K562 (cell line): ENCODE results near the gene ATP6V1A. TPM values are rescaled to one million over a fixed set of nuclear protein-coding genes. Genes with fewer than 3 reads are reported as not detected.

Experiments used
- ATAC-seq: fragments of 200-7000 bp; cut with Tn5 transposase; 3 replicates; pipeline ENCODE4 v1.9.1; 2020; ENCODE audit warnings: moderate library complexity
- BruUV-seq: library from RNA; stranded (reverse); fragments of 400-500 nt; replicated peaks from 2 replicates; lab custom pipeline; 2021; lab: Mats Ljungman, UMichigan
- CTCF ChIA-PET: fragments of 300-600 bp; formaldehyde crosslinking; extraction: SDS; loops from one replicate; lab custom pipeline; 2021; ENCODE audit warnings: low intra/inter-chr PET ratio; lab: Yijun Ruan, JAX
- POLR2A ChIA-PET: fragments of 300-600, 350-650 bp; sonication (Branson Sonifier 250); formaldehyde crosslinking; extraction: SDS; loops from one replicate; lab custom pipeline; 2021; ENCODE audit warnings: antibody characterized with exemption, inconsistent platforms; lab: Yijun Ruan, JAX
- DNase-seq, 4 experiments: peaks; one replicate each; pipeline versions ENCODE4 v3.0.0 to v3.0.0-alpha.2; 2011 to 2018; ENCODE audit warnings: low spot score in 3 of 4, mixed read lengths in 3 of 4; ENCODE audit errors: extremely low read depth in 1 of 4
- FAIRE-seq: peaks from 2 replicates; lab custom pipeline; 2011; peaks lifted over from hg19 to GRCh38; lab: Jason Lieb, UNC
- H2AFZ ChIP-seq: 2 replicates; pipeline ENCODE4 v1.6.0; 2011; ENCODE audit warnings: low read depth, low read length, control low read depth, inconsistent platforms
- H3K27ac ChIP-seq: fragments of 200-600 bp; 3 replicates; pipeline ENCODE4 v1.8.0; 2011; ENCODE audit warnings: low read depth, mild to moderate bottlenecking, control low read depth, inconsistent platforms, low read length, moderate library complexity, mixed read lengths; ENCODE audit errors: extremely low read depth
- H3K27me3 ChIP-seq, 2 experiments: fragments of 300-600 bp in 1 of 2; 2 replicates in 1 of 2; 3 replicates in 1 of 2; pipeline versions ENCODE4 v1.6.0 to v1.8.0; 2011; ENCODE audit warnings: inconsistent platforms in 2 of 2, low read length in 2 of 2, mild to moderate bottlenecking in 1 of 2, mixed read lengths in 1 of 2, moderate library complexity in 1 of 2; ENCODE audit not compliant: control insufficient read depth in 2 of 2, insufficient read depth in 2 of 2
- H3K36me3 ChIP-seq: fragments of 300-600 bp; 3 replicates; pipeline ENCODE4 v1.8.0; 2011; ENCODE audit warnings: mild to moderate bottlenecking, low read length, inconsistent platforms; ENCODE audit not compliant: control insufficient read depth, insufficient read depth
- H3K4me1 ChIP-seq, 2 experiments: fragments of 200-600 bp in 1 of 2; replicated peaks in 1 of 2; 2 replicates in 1 of 2; 3 replicates in 1 of 2; pipeline versions ENCODE4 v1.5.1 to v1.8.0; 2011; ENCODE audit warnings: inconsistent platforms in 2 of 2, low read length in 2 of 2, mild to moderate bottlenecking in 1 of 2, mixed read lengths in 1 of 2, moderate library complexity in 1 of 2; ENCODE audit not compliant: control insufficient read depth in 2 of 2, insufficient read depth in 2 of 2
- H3K4me2 ChIP-seq: 2 replicates; pipeline ENCODE4 v1.6.1; 2011; ENCODE audit warnings: low read length, control low read depth, inconsistent platforms, mixed read lengths; ENCODE audit not compliant: insufficient read depth
- H3K4me3 ChIP-seq: fragments of 200-600 bp; sonication (generic), shearing (Covaris generic); 2 replicates; pipeline ENCODE4 v1.5.1; 2016; ENCODE audit warnings: control low read depth, inconsistent platforms
- H3K79me2 ChIP-seq: fragments of 200-600 bp; 3 replicates; pipeline ENCODE4 v1.8.0; 2011; ENCODE audit warnings: low read length, inconsistent platforms; ENCODE audit not compliant: control insufficient read depth, insufficient read depth
- H3K9ac ChIP-seq, 2 experiments: 2 replicates each; pipeline versions ENCODE4 v1.6.0 to v1.6.1; 2011; ENCODE audit warnings: low read depth in 2 of 2, low read length in 2 of 2, control low read depth in 1 of 2, inconsistent platforms in 1 of 2, mild to moderate bottlenecking in 1 of 2, mixed read lengths in 1 of 2; ENCODE audit not compliant: insufficient read depth in 1 of 2
- H3K9me1 ChIP-seq: one replicate; pipeline ENCODE4 v1.6.0; 2011; ENCODE audit warnings: inconsistent platforms, mild to moderate bottlenecking, low read length, moderate library complexity; ENCODE audit not compliant: control insufficient read depth, insufficient read depth
- H3K9me3 ChIP-seq: replicated peaks from 2 replicates; pipeline ENCODE4 v1.5.1; 2011; ENCODE audit warnings: low read depth, low read length, inconsistent platforms; ENCODE audit not compliant: control insufficient read depth, insufficient read depth
- H4K20me1 ChIP-seq: replicated peaks from 2 replicates; pipeline ENCODE4 v1.6.1; 2011; ENCODE audit warnings: low read length, inconsistent platforms, mixed read lengths; ENCODE audit not compliant: control insufficient read depth, insufficient read depth
- BMI1 ChIP-seq: fragments of 150-350 bp; IDR thresholded peaks from 2 replicates; pipeline ENCODE4 v1.6.1; 2014; ENCODE audit warnings: low read length
- DIDO1 ChIP-seq: fragments of 450-650 bp; IDR thresholded peaks from 2 replicates; pipeline ENCODE4 v1.6.1; 2016; ENCODE audit warnings: low read depth, missing biosample characterization, missing genetic modification characterization
- EZH2 ChIP-seq: IDR thresholded peaks from 2 replicates; pipeline ENCODE4 v1.6.1; 2012; ENCODE audit warnings: low read depth, mild to moderate bottlenecking, inconsistent platforms, low read length, borderline replicate concordance
- HEY1 ChIP-seq: fragments of 250-450 bp; sonication (Bioruptor Pico); IDR thresholded peaks from 2 replicates; pipeline ENCODE4 v1.5.0; 2020; ENCODE audit warnings: mild to moderate bottlenecking, moderate library complexity, borderline replicate concordance
- ID3 ChIP-seq, 2 experiments: fragments of 250-450 bp in 1 of 2; fragments of 450-650 bp in 1 of 2; sonication (Bioruptor Pico) in 1 of 2; IDR thresholded peaks; 2 replicates each; pipeline versions ENCODE4 v1.6.1 to v1.8.0; 2016 to 2021; ENCODE audit warnings: mild to moderate bottlenecking in 2 of 2, moderate library complexity in 2 of 2, missing compliant biosample characterization in 1 of 2, missing genetic modification characterization in 1 of 2
- STAT5A ChIP-seq: IDR thresholded peaks from 2 replicates; pipeline ENCODE4 v1.6.1; 2012; ENCODE audit warnings: low read length, inconsistent platforms, borderline replicate concordance
- TEAD2 ChIP-seq: fragments of 450-650 bp; IDR thresholded peaks from 2 replicates; pipeline ENCODE4 v1.6.1; 2016; ENCODE audit warnings: missing genetic modification characterization, control low read depth, missing compliant biosample characterization
- ZBTB2 ChIP-seq: fragments of 450-650 bp; IDR thresholded peaks from 2 replicates; pipeline ENCODE4 v1.6.1; 2016; ENCODE audit warnings: antibody characterized with exemption
- ZNF12 ChIP-seq: sonication (generic); formaldehyde crosslinking; IDR thresholded peaks from 2 replicates; pipeline ENCODE4 v1.4.0; 2020; ENCODE audit warnings: mild to moderate bottlenecking, missing genetic modification reagents
- ZNF165 ChIP-seq: fragments of 250-450 bp; sonication (Bioruptor Pico); IDR thresholded peaks from 2 replicates; pipeline ENCODE4 v1.4.0; 2020; ENCODE audit warnings: borderline replicate concordance
- WGBS: fragments of 100-300 bp; shearing (Covaris generic); methylation state at CpG from one replicate; pipeline ENCODE4 v1.1.6; 2016; ENCODE audit warnings: low coverage, mixed read lengths; ENCODE audit not compliant: insufficient coverage; ENCODE audit errors: missing lambda C conversion rate; 5-methylcytosine and 5-hydroxymethylcytosine counted together
- in situ Hi-C: fragments of 300-500 bp; cut with MboI; formaldehyde crosslinking; loops from 4 replicates; pipeline ENCODE4 v1.15.0; 2018; ENCODE audit warnings: inconsistent platforms, mixed read lengths
- intact Hi-C: fragments of 100-400 bp; cut with micrococcal nuclease; formaldehyde crosslinking; loops from 2 replicates; pipeline ENCODE4 v1.14.2; 2022
- polyA plus RNA-seq, 8 experiments: library from polyadenylated mRNA; depleted of rRNA in 4 of 8; stranded (reverse) in 5 of 8; unstranded in 3 of 8; fragments of >200 nt; fragmentation: Nextera tagmentation in 2 of 8; fragmentation: Illumina TruSeq in 1 of 8; extraction: Ambion mirVana in 2 of 8; extraction: Trizol in 1 of 8; gene quantifications; 2 replicates each; pipeline versions ENCODE4 v1.2.1 to v1.2.3, GENCODE V29; 2011 to 2014; ENCODE audit warnings: inconsistent platforms in 1 of 8, missing spikeins in 1 of 8
- total RNA-seq, 7 experiments: library from RNA; depleted of rRNA in 6 of 7; stranded (reverse); fragments of >200 nt in 6 of 7; fragmentation: Illumina TruSeq in 2 of 7; extraction: Trizol in 2 of 7; gene quantifications; 2 replicates each; pipeline versions ENCODE4 v1.2.1 to v1.2.3, GENCODE V29; 2011 to 2021; ENCODE audit warnings: low replicate concordance in 1 of 7
- TF ChIP-seq, protein P1 (sequence below): sonication (generic); formaldehyde crosslinking; IDR thresholded peaks from 2 replicates; pipeline ENCODE4 v1.8.0; 2023; ENCODE audit warnings: missing genetic modification reagents, mild to moderate bottlenecking, borderline replicate concordance

ATP6V1A gene
- total and polyA plus RNA-seq, 9 of the 15 experiments (the other 6 are each of a cell fraction or from before 2014, with no cell fraction given): 23.6 to 57.1 (median 39.9) TPM

- Histone ChIP-seq H3K36me3 (no peaks in the 10 kb centered on the region; the same call in 2 of the 3 replicates), H3K4me3 (no peak overlapping the region), H4K20me1 (no peaks in the 10 kb centered on the region), H3K9ac (no peak overlapping the region), H3K4me2 (no peak overlapping the region), H3K9me1 (no peaks in the 10 kb centered on the region), H2AFZ (no peak overlapping the region), H3K79me2 (peaks cover 73% of the 10 kb centered on the region), H3K4me1 (no peaks in the 10 kb centered on the region; a peak in 1 of 5 replicates), H3K9me3 (no peaks in the 10 kb centered on the region; the same call in 1 of the 2 replicates), H3K27me3 (no peaks in the 10 kb centered on the region), H3K27ac (no peak overlapping the region)
- no TSS peak for BruUV-seq
- intact Hi-C loops: no loop called here
- ChIA-PET POLR2A (no interaction called here), CTCF (no interaction called here)
- DNase-seq (no peak), FAIRE-seq (no peak), ATAC-seq (no peak)
- in situ Hi-C loops: no loop called here
- WGBS: 85% methylated on average over 4 of the region's 4 CpGs
- TF ChIP-seq, protein P1, sequence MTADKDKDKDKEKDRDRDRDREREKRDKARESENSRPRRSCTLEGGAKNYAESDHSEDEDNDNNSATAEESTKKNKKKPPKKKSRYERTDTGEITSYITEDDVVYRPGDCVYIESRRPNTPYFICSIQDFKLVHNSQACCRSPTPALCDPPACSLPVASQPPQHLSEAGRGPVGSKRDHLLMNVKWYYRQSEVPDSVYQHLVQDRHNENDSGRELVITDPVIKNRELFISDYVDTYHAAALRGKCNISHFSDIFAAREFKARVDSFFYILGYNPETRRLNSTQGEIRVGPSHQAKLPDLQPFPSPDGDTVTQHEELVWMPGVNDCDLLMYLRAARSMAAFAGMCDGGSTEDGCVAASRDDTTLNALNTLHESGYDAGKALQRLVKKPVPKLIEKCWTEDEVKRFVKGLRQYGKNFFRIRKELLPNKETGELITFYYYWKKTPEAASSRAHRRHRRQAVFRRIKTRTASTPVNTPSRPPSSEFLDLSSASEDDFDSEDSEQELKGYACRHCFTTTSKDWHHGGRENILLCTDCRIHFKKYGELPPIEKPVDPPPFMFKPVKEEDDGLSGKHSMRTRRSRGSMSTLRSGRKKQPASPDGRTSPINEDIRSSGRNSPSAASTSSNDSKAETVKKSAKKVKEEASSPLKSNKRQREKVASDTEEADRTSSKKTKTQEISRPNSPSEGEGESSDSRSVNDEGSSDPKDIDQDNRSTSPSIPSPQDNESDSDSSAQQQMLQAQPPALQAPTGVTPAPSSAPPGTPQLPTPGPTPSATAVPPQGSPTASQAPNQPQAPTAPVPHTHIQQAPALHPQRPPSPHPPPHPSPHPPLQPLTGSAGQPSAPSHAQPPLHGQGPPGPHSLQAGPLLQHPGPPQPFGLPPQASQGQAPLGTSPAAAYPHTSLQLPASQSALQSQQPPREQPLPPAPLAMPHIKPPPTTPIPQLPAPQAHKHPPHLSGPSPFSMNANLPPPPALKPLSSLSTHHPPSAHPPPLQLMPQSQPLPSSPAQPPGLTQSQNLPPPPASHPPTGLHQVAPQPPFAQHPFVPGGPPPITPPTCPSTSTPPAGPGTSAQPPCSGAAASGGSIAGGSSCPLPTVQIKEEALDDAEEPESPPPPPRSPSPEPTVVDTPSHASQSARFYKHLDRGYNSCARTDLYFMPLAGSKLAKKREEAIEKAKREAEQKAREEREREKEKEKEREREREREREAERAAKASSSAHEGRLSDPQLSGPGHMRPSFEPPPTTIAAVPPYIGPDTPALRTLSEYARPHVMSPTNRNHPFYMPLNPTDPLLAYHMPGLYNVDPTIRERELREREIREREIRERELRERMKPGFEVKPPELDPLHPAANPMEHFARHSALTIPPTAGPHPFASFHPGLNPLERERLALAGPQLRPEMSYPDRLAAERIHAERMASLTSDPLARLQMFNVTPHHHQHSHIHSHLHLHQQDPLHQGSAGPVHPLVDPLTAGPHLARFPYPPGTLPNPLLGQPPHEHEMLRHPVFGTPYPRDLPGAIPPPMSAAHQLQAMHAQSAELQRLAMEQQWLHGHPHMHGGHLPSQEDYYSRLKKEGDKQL (CRISPR knock-in tag): no peak
- no peak for TF ChIP-seq EZH2
- no peak for TF ChIP-seq TEAD2 (tag)
- TF ChIP-seq ZBTB2: no peak
- TF ChIP-seq ZNF12 (CRISPR knock-in tag): no peak
- no peak for TF ChIP-seq ZNF165 (CRISPR knock-in tag)
- no peak for TF ChIP-seq ID3 (CRISPR knock-in tag; IDR thresholded peaks at IDR 0.05)
- no peak for TF ChIP-seq ID3 (tag; IDR thresholded peaks at IDR 0.05)
- no peak for TF ChIP-seq STAT5A
- TF ChIP-seq HEY1 (CRISPR knock-in tag): no peak
- TF ChIP-seq DIDO1 (tag): no peak
- TF ChIP-seq BMI1: no peak
Measured at GRCh38 chr3:113753376-113753985, 6.6 kb downstream of the ATP6V1A start.
